Fibroblast of the conjunctiva (primary cell): ENCODE measurements around the gene CBLB.
A peak's percentile ranks its signal among the peaks of the same experiment; 100 is the strongest.

Source experiments
- DNase-seq: peaks from one replicate; pipeline ENCODE4 v3.0.0-alpha.2; 2010; ENCODE audit warnings: low read depth

Gene CBLB

GRCh38 chr3:105868742-105869530, at the start of gene CBLB:
TSS of gene CBLB (minus strand) at chr3:105869012. CDS start at chr3:105867577, 1,435 bp downstream.
- DNase-seq: peak; percentile 96

DNA sequence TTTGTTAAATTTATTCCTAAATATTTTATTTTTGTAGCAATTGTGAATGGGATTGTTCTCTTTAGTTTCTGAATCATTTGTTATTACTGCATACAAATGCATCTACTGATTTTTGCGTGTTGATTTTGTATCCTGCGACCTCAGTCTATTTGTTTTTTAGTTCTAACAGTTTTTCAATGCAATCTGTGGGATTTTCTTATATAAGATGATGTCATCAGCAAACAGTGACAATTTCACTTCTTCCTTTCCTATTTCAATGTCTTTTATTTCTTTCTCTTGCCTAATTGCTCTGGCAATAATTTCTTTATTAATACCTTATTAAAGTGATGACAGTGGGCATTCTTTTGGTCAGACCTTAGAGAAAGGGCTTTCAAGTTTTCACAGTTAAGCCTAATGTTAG, 48.0 kb upstream of the CBLB start:
- DNase-seq: no peak

- no peak for DNase-seq
Observed at GRCh38 chr3:105915524-105915923, 46.7 kb upstream of the CBLB start.

DNA sequence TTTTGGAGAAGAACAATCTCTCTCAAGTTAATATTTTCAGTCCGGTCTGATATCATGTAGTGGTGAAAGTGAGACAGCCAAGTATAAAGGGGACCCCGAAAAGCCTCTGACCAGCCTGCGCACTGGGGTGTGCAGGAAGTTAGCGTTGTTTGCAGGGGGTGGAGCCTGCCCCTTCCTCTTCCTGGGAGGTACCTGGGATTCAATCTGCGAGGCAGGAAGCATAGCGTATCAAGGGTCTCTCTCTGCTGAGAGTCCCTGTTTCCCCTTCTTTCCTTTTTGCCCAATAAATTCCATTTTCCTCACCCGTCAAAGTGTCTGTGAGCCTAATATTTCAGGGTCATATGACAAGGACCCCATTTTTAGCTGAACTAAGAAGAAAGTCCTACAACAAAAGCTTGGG, 44.8 kb upstream of the CBLB start:
- no peak for DNase-seq

DNA sequence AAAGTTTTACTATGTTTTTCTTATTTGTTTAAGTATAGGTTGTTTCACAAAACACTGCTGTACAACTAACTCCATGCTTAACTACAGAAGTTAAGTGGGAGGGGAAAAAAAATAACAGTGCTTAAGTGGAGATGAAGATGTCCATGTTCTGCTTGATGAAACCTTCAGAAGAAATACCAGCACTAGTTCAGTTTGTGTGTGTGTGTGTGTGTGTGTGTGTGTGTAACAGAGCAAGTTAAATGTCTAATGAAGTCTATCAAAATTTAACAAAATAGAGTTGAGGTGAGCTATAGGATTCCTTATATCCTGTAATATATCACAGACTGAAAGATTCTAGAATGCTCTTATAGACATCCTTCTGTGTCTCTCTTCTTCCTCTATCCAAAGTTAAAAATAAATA, 44.1 kb upstream of the CBLB start:
- no peak for DNase-seq

DNA sequence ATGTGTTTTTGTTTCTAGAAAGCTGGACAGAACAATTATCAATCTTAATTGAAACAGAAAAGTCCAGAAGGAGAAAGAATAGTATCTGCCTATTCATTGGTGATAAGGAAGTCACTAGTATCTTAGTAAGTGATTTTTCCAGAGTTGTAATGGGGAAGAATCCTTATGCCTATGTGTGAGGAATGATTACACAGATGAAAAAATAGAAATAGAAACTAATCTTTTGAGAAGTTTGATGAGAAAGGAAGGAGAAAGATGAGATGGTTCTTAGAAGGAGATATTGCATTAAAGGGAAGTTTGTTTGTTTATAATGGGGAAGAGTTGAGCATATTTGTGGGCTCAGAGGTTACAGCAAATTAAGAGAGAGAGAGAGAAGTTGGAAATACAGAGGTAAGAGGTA, 42.7 kb upstream of the CBLB start:
- DNase-seq: no peak

DNA sequence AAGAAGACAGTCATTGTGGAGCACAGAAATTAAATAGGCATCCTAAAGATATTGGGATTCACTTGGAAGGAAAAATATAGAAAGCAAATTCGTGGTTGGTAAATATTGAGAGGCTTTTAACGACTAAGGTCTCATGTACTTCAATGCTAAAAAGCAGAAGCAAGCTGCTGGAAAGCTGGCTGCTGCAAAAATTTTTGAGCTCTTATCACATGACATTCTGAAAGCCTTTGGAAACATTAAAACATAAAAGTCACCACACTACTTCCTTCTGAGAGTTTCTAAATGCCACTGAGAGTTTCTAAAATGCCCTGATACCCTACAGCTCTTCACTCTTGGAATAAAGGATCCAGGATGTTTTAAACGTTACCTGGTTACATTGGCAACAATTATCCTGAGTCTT, 39.0 kb upstream of the CBLB start:
- no peak for DNase-seq

GRCh38 chr3:105906836-105907235, 38.0 kb upstream of the CBLB start:
- DNase-seq: peak; percentile 10

GRCh38 chr3:105906345-105906744, 37.5 kb upstream of the CBLB start:
- no peak for DNase-seq

DNA sequence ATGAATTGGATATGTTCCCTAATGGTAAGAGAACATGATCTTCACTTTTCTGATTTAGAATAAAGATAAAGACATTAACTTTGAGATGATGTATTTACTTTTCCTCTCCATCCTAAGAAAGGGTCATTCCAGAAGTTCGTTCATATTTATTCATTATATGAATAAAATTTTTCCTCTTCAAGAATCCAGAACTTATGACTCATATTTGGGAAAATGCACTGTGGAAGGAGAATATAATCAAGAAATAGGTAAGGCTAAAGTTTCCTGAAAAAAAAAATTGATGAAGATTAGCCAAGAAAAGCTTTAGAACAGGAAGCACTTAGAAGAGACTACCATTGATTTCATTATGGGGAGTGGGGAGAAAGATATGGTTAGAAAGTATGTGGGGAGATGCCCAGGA, 36.5 kb upstream of the CBLB start:
- no peak for DNase-seq

- DNase-seq: peak; percentile 10
Observed at GRCh38 chr3:105904678-105905284, 36.0 kb upstream of the CBLB start.

DNA sequence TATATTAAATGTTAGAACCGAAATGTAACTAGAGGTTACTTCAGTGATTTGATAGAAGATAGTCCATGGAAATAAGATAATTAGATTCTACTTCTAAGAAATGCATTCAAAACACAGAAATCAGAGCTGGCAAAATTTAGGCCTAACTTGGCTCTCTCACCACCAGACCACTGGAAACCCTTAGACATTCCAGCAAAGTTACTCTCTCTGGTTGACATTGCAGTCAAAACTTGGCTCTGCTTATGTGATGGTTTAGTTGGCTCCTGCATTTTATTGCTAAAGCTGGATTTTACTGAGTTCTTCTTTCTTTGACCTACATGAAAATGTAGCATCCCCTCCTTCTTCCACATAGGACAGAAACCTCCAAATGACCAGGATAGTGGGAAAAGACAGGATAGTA, 35.4 kb upstream of the CBLB start:
- no peak for DNase-seq

DNA sequence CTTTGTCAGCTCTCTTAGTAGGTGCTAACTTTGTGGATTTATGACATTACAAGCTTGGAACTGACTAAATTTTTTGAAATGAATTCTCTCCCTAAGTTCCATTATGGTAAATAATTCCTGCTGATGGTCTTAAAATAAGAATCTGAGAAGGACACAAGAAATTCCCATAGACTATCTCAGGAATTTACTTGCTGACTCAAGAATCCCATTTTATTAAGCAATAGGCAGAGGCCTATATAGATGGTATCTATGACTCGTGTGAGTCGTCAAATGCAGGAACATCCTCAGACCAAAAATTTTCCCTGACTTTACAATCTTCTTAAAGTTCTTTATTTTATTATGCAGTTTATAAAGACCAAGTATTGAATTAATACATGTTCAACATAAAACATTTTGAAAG, 30.7 kb upstream of the CBLB start:
- DNase-seq: peak; percentile 26

DNA sequence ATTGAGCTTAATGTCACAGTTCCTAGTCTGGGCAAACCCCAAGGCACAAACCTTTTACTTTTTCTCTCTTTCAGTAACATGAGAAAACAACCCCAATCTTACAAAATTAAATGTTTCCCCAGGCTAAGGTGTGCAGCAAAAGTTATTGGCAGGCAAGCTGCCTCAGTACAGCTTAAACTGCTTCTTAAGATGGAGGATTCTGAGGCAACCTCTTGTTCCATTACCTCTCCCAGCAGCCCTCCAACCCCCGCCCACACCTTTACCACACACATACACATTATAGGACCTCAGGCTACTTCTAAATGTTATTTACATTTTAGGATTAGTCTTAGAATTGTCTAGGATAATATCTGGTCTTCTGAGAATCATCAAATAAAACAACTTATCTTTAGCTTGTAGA, 22.3 kb upstream of the CBLB start:
- no peak for DNase-seq

DNA sequence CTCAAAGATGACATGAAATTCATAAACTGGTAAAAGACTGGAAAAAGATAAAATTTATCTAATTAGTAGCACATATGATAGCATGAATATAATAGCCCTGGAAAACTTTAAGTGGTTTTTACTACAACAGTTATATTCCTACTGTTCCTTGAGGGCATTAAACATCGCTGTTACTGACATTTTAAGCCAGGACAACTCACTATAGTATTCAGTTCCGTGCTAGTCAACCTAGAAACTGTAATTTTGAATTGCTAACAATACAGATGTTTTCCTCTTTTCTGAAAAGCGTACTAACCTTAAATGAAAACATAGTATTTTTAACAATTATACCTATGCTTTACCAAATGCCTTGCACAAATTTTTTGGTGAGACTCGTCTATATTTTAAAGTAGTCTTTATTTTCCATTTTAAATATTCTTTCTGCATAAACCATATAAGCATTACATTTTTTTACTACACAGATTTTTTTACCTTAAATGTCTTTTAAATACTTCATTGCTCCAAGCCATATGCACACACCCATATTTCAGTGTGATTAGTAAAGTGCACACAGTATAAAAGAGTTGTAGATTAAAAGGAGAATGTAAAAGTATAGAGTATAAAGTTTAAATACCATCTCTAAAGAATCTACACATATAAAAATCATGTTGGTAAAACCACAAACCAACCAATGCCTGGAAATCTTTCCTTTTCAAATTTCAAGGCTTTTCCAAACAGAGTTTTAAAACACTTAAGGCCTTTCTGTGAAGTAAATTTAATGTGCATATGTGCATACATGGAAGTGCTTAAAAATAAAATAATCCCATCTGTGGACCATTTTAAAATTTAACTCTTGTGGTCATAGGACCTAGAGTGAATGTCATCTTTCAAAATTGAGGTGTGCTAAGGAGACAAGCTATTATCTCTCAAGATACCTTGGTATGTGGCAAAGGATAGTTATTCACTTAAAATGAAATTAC, 20.1 kb upstream of the CBLB start:
- DNase-seq: no peak

- no peak for DNase-seq
Observed at GRCh38 chr3:105885256-105885655, 16.4 kb upstream of the CBLB start.

DNA sequence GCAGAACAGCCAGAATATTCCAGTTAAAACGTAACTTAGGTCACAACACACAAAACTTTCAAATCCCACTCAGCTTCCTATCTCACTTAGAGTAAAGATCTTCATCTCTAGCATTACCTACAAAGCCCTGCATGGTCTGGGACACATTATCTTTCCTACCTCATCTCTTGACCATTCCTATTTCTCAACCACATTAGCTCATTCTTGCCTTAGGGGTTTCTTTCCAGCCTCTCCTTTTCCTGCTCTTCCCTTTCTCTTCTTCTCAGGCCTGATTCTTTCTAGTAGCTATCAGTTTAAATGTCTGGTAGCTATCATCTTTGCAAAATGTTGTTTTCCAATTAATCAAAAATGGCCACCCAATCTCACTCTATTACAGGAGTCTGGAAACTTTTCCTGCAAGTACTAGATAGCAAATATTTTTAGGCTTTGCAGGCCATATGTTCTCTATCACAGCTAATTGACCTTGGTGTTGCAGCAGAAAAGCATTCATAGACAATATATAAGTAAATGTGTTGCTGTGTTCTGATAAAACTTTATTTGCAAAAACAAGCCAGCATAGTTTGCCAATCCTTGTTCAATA, 15.1 kb upstream of the CBLB start:
- DNase-seq: no peak

DNA sequence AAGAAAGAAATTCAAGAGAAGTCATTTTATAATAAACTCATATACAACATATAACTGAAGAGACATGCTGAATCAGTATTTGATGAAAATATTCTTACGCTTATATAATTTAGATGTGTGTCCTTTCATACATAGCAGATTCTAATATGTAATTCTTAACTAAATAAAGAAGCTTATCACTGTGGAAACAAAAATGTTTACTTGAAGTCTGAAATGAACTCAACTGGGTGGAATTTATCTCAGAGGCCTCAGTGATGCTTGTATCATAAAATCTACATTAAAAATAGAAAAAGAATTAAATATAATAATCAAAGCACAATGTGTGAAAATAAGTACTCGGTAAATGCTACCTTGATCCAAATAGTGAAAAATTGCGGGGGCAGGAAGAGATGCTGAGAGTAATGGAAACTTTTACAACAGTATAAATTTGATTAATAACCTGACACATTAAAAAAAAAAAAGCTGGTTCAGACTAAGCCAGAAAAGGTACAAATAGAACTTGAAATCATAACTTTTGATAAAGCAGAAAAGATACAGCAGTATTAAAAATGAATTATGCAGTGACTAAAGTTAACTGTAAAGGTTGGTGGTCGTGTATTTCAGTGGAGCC, 12.0 kb upstream of the CBLB start:
- DNase-seq: no peak

- no peak for DNase-seq
Observed at GRCh38 chr3:105878061-105878460, 9.2 kb upstream of the CBLB start.

GRCh38 chr3:105877336-105877910, 8.6 kb upstream of the CBLB start:
- DNase-seq: no peak

DNA sequence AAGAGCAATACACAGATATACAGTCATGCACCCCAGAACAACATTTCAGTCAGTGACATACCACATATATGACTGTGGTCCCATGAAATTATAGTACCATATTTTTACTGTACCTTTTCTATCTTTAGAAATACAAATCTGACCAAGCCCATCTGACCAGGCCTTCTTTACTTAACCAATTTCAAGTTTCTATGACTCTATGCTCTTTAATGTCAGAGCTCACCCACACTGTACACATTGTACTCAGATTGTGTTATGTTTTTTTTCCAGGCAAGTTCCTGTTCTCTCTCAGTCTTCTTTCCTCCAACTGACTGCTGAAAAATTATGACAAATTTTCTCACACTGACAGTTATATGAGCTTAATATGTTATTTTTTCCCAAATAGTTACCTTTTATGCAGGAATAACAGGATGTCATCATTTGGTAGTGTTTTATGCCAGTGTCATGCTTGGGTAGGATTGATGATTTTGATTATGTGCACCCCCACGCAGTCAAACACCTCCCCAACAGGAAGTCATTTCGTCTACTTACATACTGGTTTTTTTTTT, 8.0 kb upstream of the CBLB start:
- no peak for DNase-seq
